H1 (cell line): ENCODE results near the gene GSC. TPM values are rescaled to one million over a fixed set of nuclear protein-coding genes. Genes with fewer than 3 reads are reported as not detected.

Experiments
- CTCF ChIA-PET: fragments of 300-600 bp; sonication (Branson Sonifier 250); formaldehyde crosslinking; loops from one replicate; lab custom pipeline; 2021; ENCODE audit not compliant: partially characterized antibody; lab: Charles Lee
- POLR2A ChIA-PET: fragments of 300-600 bp; sonication (Branson Sonifier 250); formaldehyde crosslinking; loops from one replicate; lab custom pipeline; 2021; ENCODE audit warnings: inconsistent platforms; ENCODE audit not compliant: partially characterized antibody; lab: Charles Lee
- DNase-seq, 2 experiments: peaks; one replicate each; pipeline versions ENCODE4 v3.0.0 to v3.0.0-alpha.2; 2010 to 2022; ENCODE audit warnings: low spot score in 2 of 2, low read depth in 1 of 2, mixed read lengths in 1 of 2
- FAIRE-seq: peaks from 2 replicates; lab custom pipeline; 2011; peaks lifted over from hg19 to GRCh38; lab: Jason Lieb, UNC
- H2AFZ ChIP-seq: 2 replicates; pipeline ENCODE4 v1.8.1; 2012; ENCODE audit warnings: low read length, inconsistent platforms
- H2AK5ac ChIP-seq: 2 replicates; pipeline ENCODE4 v1.6.1; 2013; ENCODE audit warnings: low read depth, low read length
- H2BK120ac ChIP-seq: replicated peaks from 2 replicates; pipeline ENCODE3; 2013; ENCODE audit warnings: low read depth, low read length, inconsistent platforms
- H2BK12ac ChIP-seq: 2 replicates; pipeline ENCODE4 v1.6.1; 2013; ENCODE audit warnings: low read depth, low read length
- H2BK15ac ChIP-seq: 2 replicates; pipeline ENCODE4 v1.6.1; 2013; ENCODE audit warnings: low read length
- H2BK20ac ChIP-seq: 2 replicates; pipeline ENCODE4 v1.6.1; 2013; ENCODE audit warnings: low read length
- H2BK5ac ChIP-seq: 2 replicates; pipeline ENCODE4 v1.6.1; 2013; ENCODE audit warnings: low read depth, low read length
- H3K14ac ChIP-seq: 2 replicates; pipeline ENCODE4 v1.6.1; 2013; ENCODE audit warnings: inconsistent platforms; ENCODE audit not compliant: insufficient read length
- H3K18ac ChIP-seq: 2 replicates; pipeline ENCODE4 v1.6.1; 2013; ENCODE audit warnings: low read length; ENCODE audit errors: extremely low read depth
- H3K23ac ChIP-seq: 2 replicates; pipeline ENCODE4 v1.6.1; 2013; ENCODE audit warnings: inconsistent platforms; ENCODE audit not compliant: insufficient read length
- H3K23me2 ChIP-seq: 2 replicates; pipeline ENCODE4 v1.6.1; 2013; ENCODE audit warnings: low read depth, low read length
- H3K27ac ChIP-seq: 2 replicates; pipeline ENCODE4 v1.6.1; 2011; ENCODE audit warnings: low read depth, low read length, inconsistent platforms
- H3K27me3 ChIP-seq, 4 experiments: replicated peaks in 1 of 4; 1 replicate in 1 of 4; 2 replicates in 3 of 4; pipeline versions ENCODE4 v1.6.1 to v1.8.1; 2011 to 2013; ENCODE audit warnings: low read length in 3 of 4, mild to moderate bottlenecking in 3 of 4, inconsistent platforms in 2 of 4, mixed read lengths in 2 of 4, moderate library complexity in 1 of 4; ENCODE audit not compliant: control insufficient read depth in 3 of 4, insufficient read depth in 3 of 4; ENCODE audit errors: extremely low read depth in 1 of 4
- H3K36me3 ChIP-seq, 4 experiments: 2 replicates each; pipeline versions ENCODE4 v1.6.1 to v1.8.1; 2011 to 2013; ENCODE audit warnings: mild to moderate bottlenecking in 4 of 4, low read length in 3 of 4, moderate library complexity in 2 of 4, control low read depth in 1 of 4, inconsistent platforms in 1 of 4; ENCODE audit not compliant: insufficient read depth in 4 of 4, control insufficient read depth in 2 of 4
- H3K4ac ChIP-seq: replicated peaks from 2 replicates; pipeline ENCODE3; 2013; ENCODE audit warnings: low read length, low read depth, mixed read lengths, inconsistent platforms; ENCODE audit not compliant: insufficient read length
- H3K4me1 ChIP-seq, 4 experiments: replicated peaks in 1 of 4; 1 replicate in 1 of 4; 2 replicates in 3 of 4; pipeline versions ENCODE4 v1.6.1 to v1.8.1; 2011 to 2013; ENCODE audit warnings: low read length in 3 of 4, inconsistent platforms in 2 of 4, mixed read lengths in 1 of 4; ENCODE audit not compliant: insufficient read depth in 4 of 4, control insufficient read depth in 3 of 4
- H3K4me2 ChIP-seq, 2 experiments: 2 replicates each; pipeline versions ENCODE4 v1.6.1 to v1.8.1; 2011 to 2013; ENCODE audit warnings: low read depth in 2 of 2, low read length in 2 of 2, control low read depth in 1 of 2, inconsistent platforms in 1 of 2, mild to moderate bottlenecking in 1 of 2; ENCODE audit not compliant: insufficient read depth in 1 of 2
- H3K4me3 ChIP-seq, 4 experiments: fragments of 200-600, 300-600 bp in 1 of 4; sonication (generic), shearing (Covaris generic), sonication (Bioruptor Twin) in 1 of 4; 2 replicates each; pipeline versions ENCODE4 v1.5.1 to v1.8.1; 2011 to 2016; ENCODE audit warnings: low read length in 4 of 4, low read depth in 3 of 4, control low read depth in 2 of 4, inconsistent platforms in 2 of 4, mild to moderate bottlenecking in 2 of 4, mixed read lengths in 1 of 4, moderate library complexity in 1 of 4; ENCODE audit not compliant: insufficient read depth in 2 of 4; ENCODE audit errors: extremely low read depth in 1 of 4
- H3K56ac ChIP-seq: replicated peaks from 2 replicates; pipeline ENCODE3; 2013; ENCODE audit warnings: low read depth, mild to moderate bottlenecking, mixed read lengths, low read length, inconsistent platforms; ENCODE audit not compliant: insufficient read length
- H3K79me1 ChIP-seq: 2 replicates; pipeline ENCODE4 v1.6.1; 2013; ENCODE audit warnings: low read depth, low read length, control low read depth
- H3K79me2 ChIP-seq, 2 experiments: 2 replicates each; pipeline versions ENCODE4 v1.6.1 to v1.8.1; 2012 to 2013; ENCODE audit warnings: low read length in 2 of 2, mild to moderate bottlenecking in 2 of 2, inconsistent platforms in 1 of 2; ENCODE audit not compliant: insufficient read depth in 2 of 2, control insufficient read depth in 1 of 2
- H3K9ac ChIP-seq, 4 experiments: replicated peaks in 1 of 4; 1 replicate in 1 of 4; 2 replicates in 3 of 4; pipeline versions ENCODE4 v1.6.1 to v1.8.1; 2011 to 2013; ENCODE audit warnings: low read depth in 3 of 4, low read length in 3 of 4, control low read depth in 2 of 4, mild to moderate bottlenecking in 2 of 4, moderate library complexity in 2 of 4, inconsistent platforms in 1 of 4; ENCODE audit errors: extremely low read depth in 1 of 4
- H3K9me3 ChIP-seq, 2 experiments: 2 replicates each; pipeline versions ENCODE4 v1.6.1 to v1.8.1; 2012 to 2013; ENCODE audit warnings: mild to moderate bottlenecking in 2 of 2, moderate library complexity in 2 of 2, control low read depth in 1 of 2, inconsistent platforms in 1 of 2, low read depth in 1 of 2, low read length in 1 of 2, mixed read lengths in 1 of 2; ENCODE audit not compliant: insufficient read depth in 2 of 2
- H4K20me1 ChIP-seq, 2 experiments: replicated peaks in 1 of 2; 2 replicates each; pipeline versions ENCODE3 to v1.8.1; 2011 to 2013; ENCODE audit warnings: inconsistent platforms in 2 of 2, low read length in 2 of 2, mild to moderate bottlenecking in 1 of 2; ENCODE audit not compliant: insufficient read depth in 2 of 2, control insufficient read depth in 1 of 2
- H4K5ac ChIP-seq: 2 replicates; pipeline ENCODE4 v1.6.1; 2013; ENCODE audit warnings: low read length, low read depth, mixed read lengths, inconsistent platforms; ENCODE audit not compliant: insufficient read length
- H4K8ac ChIP-seq: 2 replicates; pipeline ENCODE4 v1.8.0; 2013; ENCODE audit warnings: mild to moderate bottlenecking, moderate library complexity, low read length, inconsistent platforms; ENCODE audit not compliant: insufficient read depth; ENCODE audit errors: extremely low read depth
- H4K91ac ChIP-seq: replicated peaks from 2 replicates; pipeline ENCODE3; 2013; ENCODE audit warnings: low read length, mixed read lengths, inconsistent platforms; ENCODE audit not compliant: insufficient read length
- BACH1 ChIP-seq: IDR thresholded peaks from 2 replicates; pipeline ENCODE4 v1.6.1; 2012; ENCODE audit warnings: low read length, improper control_type of control experiment
- BRCA1 ChIP-seq: IDR thresholded peaks from 2 replicates; pipeline ENCODE4 v1.6.1; 2012; ENCODE audit warnings: low read depth, low read length, improper control_type of control experiment
- CBX8 ChIP-seq: fragments of 300-800, 300-1000 bp; sonication (generic); IDR thresholded peaks from 2 replicates; pipeline ENCODE4 v1.7.1; 2016; ENCODE audit warnings: low read depth, low read length, borderline replicate concordance
- CREB1 ChIP-seq: IDR thresholded peaks from 2 replicates; pipeline ENCODE4 v1.6.1; 2012; ENCODE audit warnings: inconsistent platforms
- POU5F1 ChIP-seq: IDR thresholded peaks from 2 replicates; pipeline ENCODE4 v1.6.1; 2011; ENCODE audit warnings: low read depth, mild to moderate bottlenecking, low read length, moderate library complexity
- RAD21 ChIP-seq, 2 experiments: IDR thresholded peaks in 1 of 2; conservative IDR thresholded peaks in 1 of 2; 2 replicates each; pipeline ENCODE4 v1.6.1; 2011; ENCODE audit warnings: low read depth in 2 of 2, low read length in 2 of 2, improper control_type of control experiment in 1 of 2, inconsistent platforms in 1 of 2, mild to moderate bottlenecking in 1 of 2, moderate library complexity in 1 of 2
- RNF2 ChIP-seq: fragments of 200-900, 300-1000 bp; sonication (generic); IDR thresholded peaks from 2 replicates; pipeline ENCODE4 v1.7.1; 2016; ENCODE audit warnings: borderline replicate concordance, low read depth, mild to moderate bottlenecking, antibody characterized with exemption, low read length; ENCODE audit not compliant: poor library complexity, severe bottlenecking; ENCODE audit errors: missing control alignments
- SAP30 ChIP-seq: fragments of 300-600 bp; sonication (generic); IDR thresholded peaks from 2 replicates; pipeline ENCODE4 v1.7.1; 2012; ENCODE audit warnings: low read length, moderate library complexity, mild to moderate bottlenecking, inconsistent platforms; ENCODE audit not compliant: insufficient read depth, insufficient replicate concordance
- SIRT6 ChIP-seq: IDR thresholded peaks from one replicate; pipeline ENCODE4 v1.7.1; 2012; ENCODE audit warnings: low read length, inconsistent platforms
- SP1 ChIP-seq: IDR thresholded peaks from 2 replicates; pipeline ENCODE4 v1.6.1; 2011; ENCODE audit warnings: low read depth, low read length
- TAF7 ChIP-seq: optimal IDR thresholded peaks from 2 replicates; pipeline ENCODE3; 2011; ENCODE audit warnings: low read depth, mild to moderate bottlenecking, inconsistent platforms, low read length, moderate library complexity, borderline replicate concordance
- TCF12 ChIP-seq: IDR thresholded peaks from 2 replicates; pipeline ENCODE4 v1.6.1; 2011; ENCODE audit warnings: low read depth, mild to moderate bottlenecking, low read length
- WGBS, 2 experiments: shearing (Covaris generic) in 1 of 2; methylation state at CpG; one replicate each; pipeline versions ENCODE4 v1.1.6 to v1.1.7; 2013 to 2015; ENCODE audit warnings: low lambda C conversion rate in 2 of 2, mixed read lengths in 2 of 2, inconsistent platforms in 1 of 2, low coverage in 1 of 2, missing lambda C conversion rate in 1 of 2; ENCODE audit not compliant: insufficient replicate concordance in 2 of 2, insufficient coverage in 1 of 2, insufficient read length in 1 of 2; ENCODE audit errors: extremely low coverage in 1 of 2, missing lambda C conversion rate in 1 of 2; 5-methylcytosine and 5-hydroxymethylcytosine counted together
- polyA plus RNA-seq, 7 experiments: library from polyadenylated mRNA; depleted of rRNA in 3 of 7; stranded (reverse) in 5 of 7; unstranded in 2 of 7; fragments of >200 nt in 5 of 7; fragments of 200-250 nt in 2 of 7; gene quantifications; 1 replicate in 5 of 7; 2 replicates in 1 of 7; 4 replicates in 1 of 7; pipeline versions ENCODE4 v1.2.1 to v1.2.3, GENCODE V29; 2011 to 2013; ENCODE audit warnings: missing spikeins in 2 of 7, mixed read lengths in 2 of 7
- total RNA-seq: library from RNA; stranded (reverse); fragmentation: NEBNext Ultra II Directional; extraction: Animal tissue kit (Norgen Biotek cat#: 25700); gene quantifications from 2 replicates; pipeline ENCODE4 v1.2.1, GENCODE V29; 2021
- TF ChIP-seq, protein P1 (sequence below): IDR thresholded peaks from 2 replicates; pipeline ENCODE4 v1.6.1; 2011; ENCODE audit warnings: low read depth, mild to moderate bottlenecking, low read length; ENCODE audit not compliant: insufficient read depth

Gene GSC
- total and polyA plus RNA-seq, 2 of the 8 experiments (the other 6 are each of a cell fraction or from before 2014, with no cell fraction given): 0.17 to 0.54 TPM

DNA sequence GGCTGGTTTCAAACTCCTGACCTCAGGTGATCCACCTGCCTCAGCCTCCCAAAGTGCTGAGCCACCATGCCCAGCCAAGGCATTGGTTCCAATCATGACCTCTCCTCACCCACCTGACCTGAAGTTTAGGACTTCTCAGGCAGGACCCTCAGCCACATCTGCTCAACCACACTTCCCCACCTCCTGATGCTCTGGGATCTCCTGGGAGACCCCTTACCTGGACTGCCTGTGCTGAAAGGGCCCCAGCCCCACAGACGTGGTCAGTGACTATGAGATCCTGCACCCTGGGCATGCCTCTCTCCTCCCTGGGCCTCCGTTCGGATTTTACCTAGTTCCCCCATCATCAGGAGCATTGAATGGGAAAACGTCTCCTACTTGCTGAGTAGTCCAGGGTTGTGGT lies 18.0 kb downstream of the GSC start:
- CTCF ChIA-PET: interaction anchor here (0.6 to 1.6 kb wide), 4 partner anchors 13 to 61 kb away, joined by 3 read pairs; no protein-coding TSS in a partner anchor
- H2AK5ac ChIP-seq: no peak overlapping the region
- H3K18ac ChIP-seq: no peak overlapping the region

More for the DNA sequence above, 18.0 kb downstream of the GSC start:
- H3K56ac ChIP-seq: no peak overlapping the region
- no peak for FAIRE-seq
- H3K4me1 ChIP-seq: no peaks in the 10 kb centered on the region
- H2BK20ac ChIP-seq: no peak overlapping the region
- H3K27me3 ChIP-seq: no peaks in the 10 kb centered on the region
- H3K9me3 ChIP-seq: no peaks in the 10 kb centered on the region
- no peak overlapping the region for H4K8ac ChIP-seq
- no peak overlapping the region for H3K27ac ChIP-seq
- no peak overlapping the region for H3K14ac ChIP-seq
- no peak overlapping the region for H2BK120ac ChIP-seq
- no peak overlapping the region for H4K5ac ChIP-seq
- no peak for DNase-seq
- POLR2A ChIA-PET: no interaction called here
- no peaks in the 10 kb centered on the region for H3K36me3 ChIP-seq
- no peak overlapping the region for H3K4me3 ChIP-seq
- no peaks in the 10 kb centered on the region for H3K79me1 ChIP-seq
- H3K23me2 ChIP-seq: no peaks in the 10 kb centered on the region
- H3K9ac ChIP-seq: no peak overlapping the region
- H2BK12ac ChIP-seq: no peak overlapping the region
- no peaks in the 10 kb centered on the region for H4K20me1 ChIP-seq
- TF ChIP-seq, protein P1, sequence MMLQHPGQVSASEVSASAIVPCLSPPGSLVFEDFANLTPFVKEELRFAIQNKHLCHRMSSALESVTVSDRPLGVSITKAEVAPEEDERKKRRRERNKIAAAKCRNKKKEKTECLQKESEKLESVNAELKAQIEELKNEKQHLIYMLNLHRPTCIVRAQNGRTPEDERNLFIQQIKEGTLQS: no peak
- TF ChIP-seq RAD21 (IDR thresholded peaks at IDR 0.05 in 1 of 2, conservative IDR thresholded peaks at IDR 0.05 in 1 of 2; ENCODE audit: low read depth in 2 of 2, low read length in 2 of 2): no peak
- TF ChIP-seq SP1: no peak
- TF ChIP-seq TCF12: no peak
- TF ChIP-seq SIRT6: no peak
- TF ChIP-seq RNF2: no peak
- TF ChIP-seq BACH1: no peak
- no peak for TF ChIP-seq CREB1
- no peak for TF ChIP-seq CBX8
- no peak for TF ChIP-seq POU5F1
- no peak for TF ChIP-seq TAF7
- TF ChIP-seq BRCA1: no peak
- TF ChIP-seq SAP30: no peak
- H3K4me2 ChIP-seq: no peak overlapping the region
- H3K79me2 ChIP-seq: no peaks in the 10 kb centered on the region
- 95% methylated on average over 4 of the region's 4 CpGs; no CpG with 5 or more reads in 1 of the 2 experiments for WGBS, 2 experiments
- no peak overlapping the region for H4K91ac ChIP-seq
- H2AFZ ChIP-seq: no peak overlapping the region
- no peak overlapping the region for H3K23ac ChIP-seq
- no peak overlapping the region for H3K4ac ChIP-seq
- H2BK15ac ChIP-seq: no peak overlapping the region
- H2BK5ac ChIP-seq: no peak overlapping the region
